Fibroblast of lung (primary cell): ENCODE measurements around the gene ITCH.

Source experiments
- CTCF ChIP-seq, 2 donors: IDR thresholded peaks in 1 of 2; conservative IDR thresholded peaks in 1 of 2; 1 replicate in 1 of 2; 2 replicates in 1 of 2; pipeline ENCODE4 v1.5.1; 2011 to 2012; ENCODE audit warnings: low read length in 2 of 2, control low read depth in 1 of 2, inconsistent platforms in 1 of 2, low read depth in 1 of 2, mild to moderate bottlenecking in 1 of 2
- EZH2 ChIP-seq: IDR thresholded peaks from 2 replicates; pipeline ENCODE4 v1.5.1; 2012; ENCODE audit warnings: low read length, control low read depth, mild to moderate bottlenecking; ENCODE audit errors: missing control alignments

GRCh38 chr20:34541917-34542316 is 178.8 kb downstream of the ITCH start:
- TF ChIP-seq CTCF (conservative IDR thresholded peaks at IDR 0.05 in 1 of 2, IDR thresholded peaks at IDR 0.05 in 1 of 2; ENCODE audit: low read depth in 1 of 2, low read length in 2 of 2), result no peak
- no peak for TF ChIP-seq EZH2
